Right ventricle myocardium superior (tissue), 1 donor: ENCODE results near the gene PCDHB8. TPM values are rescaled to one million over a fixed set of nuclear protein-coding genes. Genes with fewer than 3 reads are reported as not detected.
A peak's percentile ranks its signal among the peaks of the same experiment; 100 is the strongest.
"Not testable (repeated sequence)": the region's sequence is repeated elsewhere in the genome, so short reads cannot be mapped to it uniquely, and the experiment has no call there.

Experiments used
- ATAC-seq: fragments of 200-7000 bp; cut with Tn5 transposase; one replicate; pipeline ENCODE4 v1.9.1; 2020; ENCODE audit warnings: mild to moderate bottlenecking; ENCODE audit not compliant: poor library complexity
- DNase-seq: peaks from one replicate; pipeline ENCODE4 v3.0.0-alpha.2; 2020
- intact Hi-C: fragments of 100-400 bp; cut with DNase I; formaldehyde crosslinking; loops from one replicate; pipeline ENCODE4 v1.11.2; 2022
- total RNA-seq: library from RNA; stranded (reverse); fragmentation: NEBNext Ultra II Directional; extraction: Animal tissue kit (Norgen Biotek cat#: 25700); gene quantifications from one replicate; pipeline ENCODE4 v1.2.1, GENCODE V29; 2021
- donor health status: DM: no; HTN: yes; CAD: no; lungs with severe emphysema.

The PCDHB8 gene
- total RNA-seq, 1 donor from 2014 or later, result 2.1 TPM

DNA sequence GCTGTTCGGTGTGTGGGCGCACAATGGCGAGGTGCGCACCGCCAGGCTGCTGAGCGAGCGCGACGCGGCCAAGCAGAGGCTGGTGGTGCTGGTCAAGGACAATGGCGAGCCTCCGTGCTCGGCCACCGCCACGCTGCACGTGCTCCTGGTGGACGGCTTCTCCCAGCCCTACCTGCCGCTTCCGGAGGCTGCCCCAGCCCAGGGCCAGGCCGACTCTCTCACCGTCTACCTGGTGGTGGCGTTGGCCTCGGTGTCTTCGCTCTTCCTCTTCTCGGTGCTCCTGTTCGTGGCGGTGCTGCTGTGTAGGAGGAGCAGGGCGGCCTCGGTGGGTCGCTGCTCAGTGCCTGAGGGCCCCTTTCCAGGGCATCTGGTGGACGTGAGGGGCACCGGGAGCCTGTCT is 2.3 kb downstream of the PCDHB8 start:
- intact Hi-C loops, result not testable (repeated sequence)

GRCh38 chr5:141180313-141180712 is 2.7 kb downstream of the PCDHB8 start:
- ATAC-seq (no peak), DNase-seq (no peak)
- intact Hi-C loops, result no loop called here

More for the DNA sequence above, 2.3 kb downstream of the PCDHB8 start:
- ATAC-seq, DNase-seq: not testable (repeated sequence)

GRCh38 chr5:141182248-141182647 is 4.7 kb downstream of the PCDHB8 start, which contains the start of gene PCDHB16:
Gene PCDHB16, plus strand, starts transcription at chr5:141182387. Its CDS starts 173 bp downstream, at chr5:141182560.
- intact Hi-C loops, result no loop called here
- ATAC-seq (peak; percentile 63), DNase-seq (no peak)

DNA sequence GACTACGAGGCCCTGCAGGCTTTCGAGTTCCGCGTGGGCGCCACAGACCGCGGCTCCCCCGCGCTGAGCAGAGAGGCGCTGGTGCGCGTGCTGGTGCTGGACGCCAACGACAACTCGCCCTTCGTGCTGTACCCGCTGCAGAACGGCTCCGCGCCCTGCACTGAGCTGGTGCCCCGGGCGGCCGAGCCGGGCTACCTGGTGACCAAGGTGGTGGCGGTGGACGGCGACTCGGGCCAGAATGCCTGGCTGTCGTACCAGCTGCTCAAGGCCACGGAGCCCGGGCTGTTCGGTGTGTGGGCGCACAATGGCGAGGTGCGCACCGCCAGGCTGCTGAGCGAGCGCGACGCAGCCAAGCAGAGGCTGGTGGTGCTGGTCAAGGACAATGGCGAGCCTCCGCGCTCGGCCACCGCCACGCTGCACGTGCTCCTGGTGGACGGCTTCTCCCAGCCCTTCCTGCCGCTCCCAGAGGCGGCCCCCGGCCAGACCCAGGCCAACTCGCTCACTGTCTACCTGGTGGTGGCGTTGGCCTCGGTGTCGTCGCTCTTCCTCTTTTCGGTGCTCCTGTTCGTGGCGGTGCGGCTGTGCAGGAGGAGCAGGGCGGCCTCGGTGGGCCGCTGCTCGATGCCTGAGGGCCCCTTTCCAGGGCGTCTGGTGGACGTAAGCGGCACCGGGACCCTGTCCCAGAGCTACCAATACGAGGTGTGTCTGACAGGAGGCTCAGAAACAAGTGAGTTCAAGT is 6.7 kb downstream of the PCDHB8 start:
- intact Hi-C loops, ATAC-seq, DNase-seq: not testable (repeated sequence)

- no peak for ATAC-seq
- intact Hi-C loops, result no loop called here
- DNase-seq, result no peak
Observed at GRCh38 chr5:141186897-141187512, 9.4 kb downstream of the PCDHB8 start, which contains the start of gene PCDHB9. Gene PCDHB9, plus strand, starts transcription at chr5:141187161. Its CDS starts 158 bp downstream, at chr5:141187319.

GRCh38 chr5:141188682-141189081 is 11.1 kb downstream of the PCDHB8 start:
- ATAC-seq, DNase-seq, intact Hi-C loops: not testable (repeated sequence)

DNA sequence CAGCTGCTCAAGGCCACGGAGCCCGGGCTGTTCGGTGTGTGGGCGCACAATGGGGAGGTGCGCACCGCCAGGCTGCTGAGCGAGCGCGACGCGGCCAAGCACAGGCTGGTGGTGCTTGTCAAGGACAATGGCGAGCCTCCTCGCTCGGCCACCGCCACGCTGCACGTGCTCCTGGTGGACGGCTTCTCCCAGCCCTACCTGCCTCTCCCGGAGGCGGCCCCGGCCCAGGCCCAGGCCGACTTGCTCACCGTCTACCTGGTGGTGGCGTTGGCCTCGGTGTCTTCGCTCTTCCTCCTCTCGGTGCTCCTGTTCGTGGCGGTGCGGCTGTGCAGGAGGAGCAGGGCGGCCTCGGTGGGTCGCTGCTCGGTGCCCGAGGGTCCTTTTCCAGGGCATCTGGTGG is 11.5 kb downstream of the PCDHB8 start:
- DNase-seq, intact Hi-C loops, ATAC-seq: not testable (repeated sequence)

DNA sequence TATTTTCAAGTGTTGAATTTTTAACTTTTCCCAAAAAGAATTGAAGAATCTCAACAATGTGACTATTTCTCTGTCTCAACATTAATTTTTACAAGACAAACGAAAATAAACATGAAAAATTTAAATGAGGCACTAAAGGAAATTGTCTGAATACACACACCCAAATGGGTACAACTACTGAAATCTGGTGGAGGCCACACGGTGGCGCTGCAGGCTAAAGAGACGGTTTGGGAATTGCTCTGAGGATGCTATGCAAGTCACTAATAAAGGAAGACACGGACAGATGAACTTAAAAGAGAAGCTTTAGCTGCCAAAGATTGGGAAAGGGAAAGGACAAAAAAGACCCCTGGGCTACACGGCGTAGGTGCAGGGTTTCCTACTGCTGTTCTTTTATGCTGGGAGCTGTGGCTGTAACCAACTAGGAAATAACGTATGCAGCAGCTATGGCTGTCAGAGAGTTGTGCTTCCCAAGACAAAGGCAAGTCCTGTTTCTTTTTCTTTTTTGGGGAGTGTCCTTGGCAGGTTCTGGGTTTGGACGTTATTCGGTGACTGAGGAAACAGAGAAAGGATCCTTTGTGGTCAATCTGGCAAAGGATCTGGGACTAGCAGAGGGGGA is 14.6 kb downstream of the PCDHB8 start, which contains the start of gene PCDHB10:
Gene PCDHB10, plus strand, starts transcription at position 244 of the 616 bp plus-strand sequence. Its CDS starts 200 bp downstream, at position 444.
- intact Hi-C loops, result no loop called here
- DNase-seq, result no peak

GRCh38 chr5:141194332-141194731 is 16.7 kb downstream of the PCDHB8 start:
- DNase-seq, intact Hi-C loops, ATAC-seq: not testable (repeated sequence)

More for the DNA sequence above, 14.6 kb downstream of the PCDHB8 start, which contains the start of gene PCDHB10:
- no peak for ATAC-seq

DNA sequence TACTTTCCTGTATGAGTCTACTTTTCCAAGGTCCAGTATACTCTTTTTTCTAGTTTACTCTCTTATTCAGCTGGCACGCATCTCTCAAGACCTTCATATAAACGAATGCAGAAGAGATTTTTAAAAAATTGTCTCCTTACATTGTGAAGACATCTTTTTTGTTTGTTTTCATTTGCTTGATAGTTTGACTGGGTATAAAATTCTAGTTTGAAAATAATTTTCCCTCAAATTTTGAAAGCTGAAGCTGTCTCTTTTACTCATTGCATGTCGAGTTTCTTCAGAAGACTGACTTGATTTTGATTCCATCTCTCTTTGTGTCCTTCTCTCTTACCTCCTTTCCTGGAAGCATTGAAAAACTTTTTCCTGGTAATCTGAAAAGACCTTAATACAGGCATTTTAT is 18.8 kb downstream of the PCDHB8 start:
- intact Hi-C loops, result no loop called here
- DNase-seq, result no peak
- ATAC-seq, result no peak

- no peak for DNase-seq
- ATAC-seq, result no peak
- intact Hi-C loops, result no loop called here
Observed at GRCh38 chr5:141199359-141200235, 22.0 kb downstream of the PCDHB8 start, which contains the start of gene PCDHB11. Gene PCDHB11, plus strand, starts transcription at chr5:141199627. Its CDS starts 148 bp downstream, at chr5:141199775.

- intact Hi-C loops, ATAC-seq, DNase-seq: not testable (repeated sequence)
Observed at GRCh38 chr5:141201126-141201525, 23.5 kb downstream of the PCDHB8 start.

GRCh38 chr5:141201646-141202045 is 24.1 kb downstream of the PCDHB8 start:
- intact Hi-C loops, DNase-seq, ATAC-seq: not testable (repeated sequence)

DNA sequence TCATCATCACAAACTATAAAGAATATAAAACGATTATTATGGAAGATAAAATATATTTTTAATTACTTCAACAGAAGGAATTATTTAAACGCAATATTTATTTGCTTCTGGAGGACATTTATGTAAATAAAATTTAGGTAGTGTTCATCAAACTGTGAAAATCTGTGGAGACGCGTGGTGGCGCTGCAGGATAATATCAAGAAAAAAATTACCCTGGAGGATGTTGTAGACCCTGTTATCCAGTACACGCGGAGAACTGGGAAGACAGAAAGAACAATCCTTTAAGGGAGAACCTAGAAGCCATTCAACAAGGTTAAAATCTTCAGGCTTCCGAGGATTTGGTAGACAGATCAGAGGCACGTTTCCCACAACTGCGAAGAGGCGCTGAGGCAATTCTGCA is 30.9 kb downstream of the PCDHB8 start, which contains the start of gene PCDHB12:
Gene PCDHB12, plus strand, starts transcription at position 242 of the 400 bp plus-strand sequence. CDS start 189 bp downstream, outside the sequence.
- no peak for ATAC-seq

DNA sequence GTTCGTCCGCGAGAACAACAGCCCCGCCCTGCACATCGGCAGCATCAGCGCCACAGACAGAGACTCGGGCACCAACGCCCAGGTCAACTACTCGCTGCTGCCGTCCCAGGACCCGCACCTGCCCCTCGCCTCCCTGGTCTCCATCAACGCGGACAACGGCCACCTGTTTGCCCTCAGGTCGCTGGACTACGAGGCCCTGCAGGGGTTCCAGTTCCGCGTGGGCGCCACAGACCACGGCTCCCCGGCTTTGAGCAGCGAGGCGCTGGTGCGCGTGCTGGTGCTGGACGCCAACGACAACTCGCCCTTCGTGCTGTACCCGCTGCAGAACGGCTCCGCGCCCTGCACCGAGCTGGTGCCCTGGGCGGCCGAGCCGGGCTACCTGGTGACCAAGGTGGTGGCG is 32.7 kb downstream of the PCDHB8 start:
- DNase-seq, ATAC-seq, intact Hi-C loops: not testable (repeated sequence)

More for the DNA sequence above, 30.9 kb downstream of the PCDHB8 start, which contains the start of gene PCDHB12:
- no peak for DNase-seq
- intact Hi-C loops, result no loop called here

DNA sequence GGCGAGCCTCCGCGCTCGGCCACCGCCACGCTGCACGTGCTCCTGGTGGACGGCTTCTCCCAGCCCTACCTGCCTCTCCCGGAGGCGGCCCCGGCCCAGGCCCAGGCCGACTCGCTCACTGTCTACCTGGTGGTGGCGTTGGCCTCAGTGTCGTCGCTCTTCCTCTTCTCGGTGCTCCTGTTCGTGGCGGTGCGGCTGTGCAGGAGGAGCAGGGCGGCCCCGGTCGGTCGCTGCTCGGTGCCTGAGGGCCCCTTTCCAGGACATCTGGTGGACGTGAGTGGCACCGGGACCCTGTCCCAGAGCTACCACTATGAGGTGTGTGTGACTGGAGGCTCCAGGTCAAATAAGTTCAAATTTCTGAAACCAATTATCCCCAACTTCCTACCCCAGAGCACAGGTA is 33.3 kb downstream of the PCDHB8 start:
- ATAC-seq, DNase-seq, intact Hi-C loops: not testable (repeated sequence)

- DNase-seq, result peak; percentile 78
- ATAC-seq, result peak; percentile 96
- intact Hi-C loops, result not testable (repeated sequence)
Observed at GRCh38 chr5:141213656-141214339, 36.2 kb downstream of the PCDHB8 start, which contains the start of gene PCDHB13. Gene PCDHB13, plus strand, starts transcription at chr5:141213919. Its CDS starts 205 bp downstream, at chr5:141214124.
